Colonic mucosa (tissue), 4 donors: ENCODE results near the gene SUCLG2. TPM values are rescaled to one million over a fixed set of nuclear protein-coding genes. Genes with fewer than 3 reads are reported as not detected.

ENCODE experiments used
- DNase-seq: peaks from one replicate; pipeline ENCODE4 v3.0.0-alpha.2; 2020
- H3K27ac ChIP-seq: fragments of 200-600 bp; one replicate; pipeline ENCODE4 v1.8.0; 2021
- H3K27me3 ChIP-seq: fragments of 200-600 bp; one replicate; pipeline ENCODE4 v1.8.0; 2021
- H3K36me3 ChIP-seq: fragments of 200-600 bp; one replicate; pipeline ENCODE4 v1.8.0; 2021
- H3K4me1 ChIP-seq: fragments of 200-600 bp; one replicate; pipeline ENCODE4 v1.8.0; 2021; ENCODE audit warnings: mild to moderate bottlenecking
- H3K4me3 ChIP-seq: fragments of 200-600 bp; one replicate; pipeline ENCODE4 v1.8.0; 2021
- H3K9ac ChIP-seq, 2 donors: one replicate each; pipeline ENCODE4 v1.7.0; 2013; ENCODE audit warnings: control low read depth in 2 of 2, low read depth in 2 of 2, low read length in 2 of 2
- H3K9me3 ChIP-seq: fragments of 200-600 bp; one replicate; pipeline ENCODE4 v1.8.0; 2021
- CTCF ChIP-seq: fragments of 200-600 bp; IDR thresholded peaks from one replicate; pipeline ENCODE4 v1.8.0; 2022; ENCODE audit warnings: antibody characterized with exemption, mild to moderate bottlenecking
- intact Hi-C: fragments of 100-400 bp; cut with DNase I; formaldehyde crosslinking; loops from one replicate; pipeline ENCODE4 v1.14.1; 2022
- total RNA-seq, 2 donors: library from RNA; stranded (reverse); fragmentation: NEBNext Ultra II Directional in 1 of 2; extraction: Animal tissue kit (Norgen Biotek cat#: 25700) in 1 of 2; gene quantifications; one replicate each; pipeline ENCODE4 v1.2.1, GENCODE V29; 2021
- donor health status: healthy.
- donor health status: DM: no; HTN: no; CAD: no.
- donor health status: DM: no; HTN: no; CAD: no.

The SUCLG2 gene
- total RNA-seq, 2 donors from 2014 or later, result 114 to 219 TPM

GRCh38 chr3:67357610-67358458 lies 296.6 kb downstream of the SUCLG2 start:
- H3K4me1 ChIP-seq, result no peaks in the 10 kb centered on the region
- intact Hi-C loops, result loop anchor here (5.0 kb wide), 1 partner anchor 246 kb away; no protein-coding TSS in a partner anchor
- no peak for DNase-seq
- H3K4me3 ChIP-seq, result no peak overlapping the region
- no peak overlapping the region for H3K9ac ChIP-seq
- no peaks in the 10 kb centered on the region for H3K36me3 ChIP-seq
- H3K27ac ChIP-seq, result no peak overlapping the region
- no peaks in the 10 kb centered on the region for H3K27me3 ChIP-seq
- peak; percentile 34 for TF ChIP-seq CTCF
- no peaks in the 10 kb centered on the region for H3K9me3 ChIP-seq

GRCh38 chr3:67349551-67350174 lies 304.7 kb downstream of the SUCLG2 start:
- no peaks in the 10 kb centered on the region for H3K27me3 ChIP-seq
- H3K9me3 ChIP-seq, result no peaks in the 10 kb centered on the region
- DNase-seq, result no peak
- no peak overlapping the region for H3K27ac ChIP-seq
- H3K36me3 ChIP-seq, result no peaks in the 10 kb centered on the region
- H3K4me3 ChIP-seq, result no peak overlapping the region
- TF ChIP-seq CTCF, result no peak
- H3K4me1 ChIP-seq, result no peaks in the 10 kb centered on the region
- H3K9ac ChIP-seq, result no peak overlapping the region
- intact Hi-C loops, result no loop called here

- H3K27ac ChIP-seq, result no peak overlapping the region
- TF ChIP-seq CTCF, result no peak
- H3K4me1 ChIP-seq, result no peaks in the 10 kb centered on the region
- no peaks in the 10 kb centered on the region for H3K9me3 ChIP-seq
- no peaks in the 10 kb centered on the region for H3K27me3 ChIP-seq
- H3K36me3 ChIP-seq, result no peaks in the 10 kb centered on the region
- no peak overlapping the region for H3K9ac ChIP-seq
- DNase-seq, result no peak
- intact Hi-C loops, result no loop called here
- H3K4me3 ChIP-seq, result no peak overlapping the region
Observed at GRCh38 chr3:67346081-67346480, 308.3 kb downstream of the SUCLG2 start.

- Histone ChIP-seq H3K36me3 (no peaks in the 10 kb centered on the region), H3K27me3 (no peaks in the 10 kb centered on the region), H3K9ac (no peak overlapping the region), H3K9me3 (no peaks in the 10 kb centered on the region), H3K4me1 (no peaks in the 10 kb centered on the region), H3K4me3 (no peak overlapping the region), H3K27ac (no peak overlapping the region)
- TF ChIP-seq CTCF, result no peak
- intact Hi-C loops, result no loop called here
- DNase-seq, result no peak
Observed at GRCh38 chr3:67335813-67336212, 318.6 kb downstream of the SUCLG2 start.

GRCh38 chr3:67334588-67334987 lies 319.8 kb downstream of the SUCLG2 start:
- no peak overlapping the region for H3K9ac ChIP-seq
- no peak overlapping the region for H3K27ac ChIP-seq
- H3K27me3 ChIP-seq, result no peaks in the 10 kb centered on the region
- H3K4me3 ChIP-seq, result no peak overlapping the region
- intact Hi-C loops, result no loop called here
- H3K4me1 ChIP-seq, result no peaks in the 10 kb centered on the region
- TF ChIP-seq CTCF, result no peak
- H3K36me3 ChIP-seq, result no peaks in the 10 kb centered on the region
- no peak for DNase-seq
- no peaks in the 10 kb centered on the region for H3K9me3 ChIP-seq
